Panc1 (cell line): ENCODE data around the gene ZNF791. TPM values are rescaled to one million over a fixed set of nuclear protein-coding genes. Genes with fewer than 3 reads are reported as not detected.

Experiments
- ATAC-seq: fragments of 200-7000 bp; cut with Tn5 transposase; 2 replicates; pipeline ENCODE4 v1.9.1; 2020; ENCODE audit warnings: mild to moderate bottlenecking, moderate library complexity
- BruUV-seq: library from RNA; stranded (reverse); fragments of 400-500 nt; replicated peaks from 2 replicates; lab custom pipeline; 2021; lab: Mats Ljungman, UMichigan
- CTCF ChIA-PET: fragments of 300-600 bp; sonication (Branson Sonifier 250); formaldehyde crosslinking; loops from one replicate; lab custom pipeline; 2022; ENCODE audit warnings: antibody characterized with exemption; lab: Charles Lee
- POLR2A ChIA-PET: fragments of 300-600 bp; sonication (Branson Sonifier 250); formaldehyde crosslinking; loops from one replicate; lab custom pipeline; 2022; ENCODE audit warnings: antibody characterized with exemption; lab: Charles Lee
- DNase-seq: peaks from one replicate; pipeline ENCODE4 v3.0.0-alpha.2; 2010; ENCODE audit warnings: low read depth, low spot score
- H3K27ac ChIP-seq: 2 replicates; pipeline ENCODE4 v1.5.1; 2011; ENCODE audit warnings: mild to moderate bottlenecking, low read length, inconsistent platforms
- H3K27me3 ChIP-seq: fragments of 200-500 bp; sonication (Bioruptor generic); 2 replicates; pipeline ENCODE4 v1.6.0; 2014; ENCODE audit warnings: low read length, inconsistent platforms; ENCODE audit not compliant: control insufficient read depth, insufficient read depth
- H3K36me3 ChIP-seq: fragments of 200-500 bp; sonication (Bioruptor generic); 2 replicates; pipeline ENCODE4 v1.5.1; 2014; ENCODE audit warnings: inconsistent platforms, mild to moderate bottlenecking, low read length, moderate library complexity; ENCODE audit not compliant: control insufficient read depth, insufficient read depth
- H3K4me1 ChIP-seq: 2 replicates; pipeline ENCODE4 v1.5.1; 2011; ENCODE audit warnings: inconsistent platforms, mild to moderate bottlenecking, low read length, moderate library complexity; ENCODE audit not compliant: control insufficient read depth, insufficient read depth
- H3K4me3 ChIP-seq, 2 experiments: 2 replicates each; pipeline ENCODE4 v1.5.1; 2011 to 2012; ENCODE audit warnings: low read depth in 2 of 2, low read length in 2 of 2, mild to moderate bottlenecking in 2 of 2, inconsistent platforms in 1 of 2, moderate library complexity in 1 of 2
- H3K9me3 ChIP-seq: fragments of 200-500 bp; sonication (Bioruptor generic); 2 replicates; pipeline ENCODE4 v1.5.1; 2014; ENCODE audit warnings: low read depth, mild to moderate bottlenecking, inconsistent platforms, low read length, moderate library complexity; ENCODE audit not compliant: control insufficient read depth, insufficient read depth
- POLR2AphosphoS5 ChIP-seq: IDR thresholded peaks from 2 replicates; pipeline ENCODE4 v1.6.1; 2012; ENCODE audit warnings: mild to moderate bottlenecking, low read depth, low read length, moderate library complexity
- SIN3A ChIP-seq: IDR thresholded peaks from 2 replicates; pipeline ENCODE4 v1.6.1; 2012; ENCODE audit warnings: low read depth, mild to moderate bottlenecking, low read length, moderate library complexity, borderline replicate concordance; ENCODE audit not compliant: insufficient read depth
- TCF7L2 ChIP-seq: IDR thresholded peaks from 2 replicates; pipeline ENCODE4 v1.6.1; 2011; ENCODE audit warnings: mild to moderate bottlenecking, low read depth, low read length, inconsistent platforms
- in situ Hi-C: cut with HindIII; loops from 2 replicates; pipeline ENCODE4 v1.10.0; 2016; ENCODE audit warnings: low sequenced_read_pairs, low pct_unique_long_range_greater_than_20kb
- intact Hi-C: fragments of 100-400 bp; cut with micrococcal nuclease; formaldehyde crosslinking; loops from one replicate; pipeline ENCODE4 v1.10.0; 2022; ENCODE audit not compliant: unreplicated experiment
- total RNA-seq: library from RNA; stranded (reverse); gene quantifications from one replicate; pipeline ENCODE4 v1.2.1, GENCODE V29; 2021; ENCODE audit not compliant: unreplicated experiment
- TF ChIP-seq, protein P1 (sequence below), 2 experiments: IDR thresholded peaks; 2 replicates each; pipeline ENCODE4 v1.6.1; 2011 to 2012; ENCODE audit warnings: low read depth in 2 of 2, control low read depth in 1 of 2, low read length in 1 of 2, mild to moderate bottlenecking in 1 of 2, moderate library complexity in 1 of 2; ENCODE audit not compliant: insufficient read depth in 1 of 2
- TF ChIP-seq, protein P2 (sequence below): fragments of 450-650 bp; IDR thresholded peaks from 2 replicates; pipeline ENCODE4 v1.5.1; 2017; ENCODE audit warnings: mild to moderate bottlenecking

ZNF791 gene
- total RNA-seq, 1 experiment from 2014 or later, result 19.0 TPM

DNA sequence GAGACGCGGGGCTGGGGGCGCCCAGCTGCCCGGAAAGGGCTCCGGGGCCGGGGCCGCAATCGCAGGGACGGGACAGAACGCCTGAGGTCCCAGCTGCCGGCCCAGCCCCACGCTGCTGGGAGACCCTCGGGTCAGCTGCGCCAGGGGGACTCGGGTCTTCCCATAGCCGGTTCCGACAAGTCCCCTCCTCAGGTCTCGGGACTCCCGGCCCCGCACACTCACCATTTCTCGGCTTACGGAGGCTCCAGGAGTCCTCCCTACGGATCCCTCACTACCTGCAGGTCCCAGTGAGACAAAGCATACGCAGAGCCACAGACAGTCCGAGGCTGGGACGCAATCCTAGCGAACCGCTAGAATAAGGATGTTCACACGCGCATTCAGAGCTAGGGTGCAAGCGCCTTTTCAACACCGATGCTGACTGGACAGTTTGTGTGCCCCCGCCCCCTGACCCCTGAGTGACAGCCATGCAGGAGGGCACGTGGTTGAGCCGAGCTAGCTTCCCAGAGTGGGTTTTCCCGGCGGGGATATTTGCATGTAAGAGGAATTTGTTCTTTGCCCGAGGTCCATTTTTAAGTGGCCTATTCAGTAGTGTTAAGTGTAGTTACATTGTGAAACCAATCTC is 13.7 kb upstream of the ZNF791 start:
- POLR2A ChIA-PET, result no interaction called here
- CTCF ChIA-PET, result no interaction called here
- Histone ChIP-seq H3K4me1 (no peaks in the 10 kb centered on the region), H3K27me3 (no peaks in the 10 kb centered on the region), H3K27ac (no peak overlapping the region), H3K36me3 (no peaks in the 10 kb centered on the region), H3K4me3 (no peak overlapping the region), H3K9me3 (no peaks in the 10 kb centered on the region)
- DNase-seq (no peak), ATAC-seq (no peak)
- no TSS peak for BruUV-seq
- intact Hi-C loops (no loop called here), in situ Hi-C loops (no loop called here)
- no peak for TF ChIP-seq TCF7L2
- no peak for TF ChIP-seq SIN3A
- TF ChIP-seq, protein P1, sequence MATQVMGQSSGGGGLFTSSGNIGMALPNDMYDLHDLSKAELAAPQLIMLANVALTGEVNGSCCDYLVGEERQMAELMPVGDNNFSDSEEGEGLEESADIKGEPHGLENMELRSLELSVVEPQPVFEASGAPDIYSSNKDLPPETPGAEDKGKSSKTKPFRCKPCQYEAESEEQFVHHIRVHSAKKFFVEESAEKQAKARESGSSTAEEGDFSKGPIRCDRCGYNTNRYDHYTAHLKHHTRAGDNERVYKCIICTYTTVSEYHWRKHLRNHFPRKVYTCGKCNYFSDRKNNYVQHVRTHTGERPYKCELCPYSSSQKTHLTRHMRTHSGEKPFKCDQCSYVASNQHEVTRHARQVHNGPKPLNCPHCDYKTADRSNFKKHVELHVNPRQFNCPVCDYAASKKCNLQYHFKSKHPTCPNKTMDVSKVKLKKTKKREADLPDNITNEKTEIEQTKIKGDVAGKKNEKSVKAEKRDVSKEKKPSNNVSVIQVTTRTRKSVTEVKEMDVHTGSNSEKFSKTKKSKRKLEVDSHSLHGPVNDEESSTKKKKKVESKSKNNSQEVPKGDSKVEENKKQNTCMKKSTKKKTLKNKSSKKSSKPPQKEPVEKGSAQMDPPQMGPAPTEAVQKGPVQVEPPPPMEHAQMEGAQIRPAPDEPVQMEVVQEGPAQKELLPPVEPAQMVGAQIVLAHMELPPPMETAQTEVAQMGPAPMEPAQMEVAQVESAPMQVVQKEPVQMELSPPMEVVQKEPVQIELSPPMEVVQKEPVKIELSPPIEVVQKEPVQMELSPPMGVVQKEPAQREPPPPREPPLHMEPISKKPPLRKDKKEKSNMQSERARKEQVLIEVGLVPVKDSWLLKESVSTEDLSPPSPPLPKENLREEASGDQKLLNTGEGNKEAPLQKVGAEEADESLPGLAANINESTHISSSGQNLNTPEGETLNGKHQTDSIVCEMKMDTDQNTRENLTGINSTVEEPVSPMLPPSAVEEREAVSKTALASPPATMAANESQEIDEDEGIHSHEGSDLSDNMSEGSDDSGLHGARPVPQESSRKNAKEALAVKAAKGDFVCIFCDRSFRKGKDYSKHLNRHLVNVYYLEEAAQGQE (IDR thresholded peaks at IDR 0.05; ENCODE audit: insufficient read depth in 1 of 2, low read depth in 2 of 2, low read length in 1 of 2), result no peak
- TF ChIP-seq, protein P2, sequence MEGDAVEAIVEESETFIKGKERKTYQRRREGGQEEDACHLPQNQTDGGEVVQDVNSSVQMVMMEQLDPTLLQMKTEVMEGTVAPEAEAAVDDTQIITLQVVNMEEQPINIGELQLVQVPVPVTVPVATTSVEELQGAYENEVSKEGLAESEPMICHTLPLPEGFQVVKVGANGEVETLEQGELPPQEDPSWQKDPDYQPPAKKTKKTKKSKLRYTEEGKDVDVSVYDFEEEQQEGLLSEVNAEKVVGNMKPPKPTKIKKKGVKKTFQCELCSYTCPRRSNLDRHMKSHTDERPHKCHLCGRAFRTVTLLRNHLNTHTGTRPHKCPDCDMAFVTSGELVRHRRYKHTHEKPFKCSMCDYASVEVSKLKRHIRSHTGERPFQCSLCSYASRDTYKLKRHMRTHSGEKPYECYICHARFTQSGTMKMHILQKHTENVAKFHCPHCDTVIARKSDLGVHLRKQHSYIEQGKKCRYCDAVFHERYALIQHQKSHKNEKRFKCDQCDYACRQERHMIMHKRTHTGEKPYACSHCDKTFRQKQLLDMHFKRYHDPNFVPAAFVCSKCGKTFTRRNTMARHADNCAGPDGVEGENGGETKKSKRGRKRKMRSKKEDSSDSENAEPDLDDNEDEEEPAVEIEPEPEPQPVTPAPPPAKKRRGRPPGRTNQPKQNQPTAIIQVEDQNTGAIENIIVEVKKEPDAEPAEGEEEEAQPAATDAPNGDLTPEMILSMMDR, result no peak
- TF ChIP-seq POLR2AphosphoS5, result no peak

DNA sequence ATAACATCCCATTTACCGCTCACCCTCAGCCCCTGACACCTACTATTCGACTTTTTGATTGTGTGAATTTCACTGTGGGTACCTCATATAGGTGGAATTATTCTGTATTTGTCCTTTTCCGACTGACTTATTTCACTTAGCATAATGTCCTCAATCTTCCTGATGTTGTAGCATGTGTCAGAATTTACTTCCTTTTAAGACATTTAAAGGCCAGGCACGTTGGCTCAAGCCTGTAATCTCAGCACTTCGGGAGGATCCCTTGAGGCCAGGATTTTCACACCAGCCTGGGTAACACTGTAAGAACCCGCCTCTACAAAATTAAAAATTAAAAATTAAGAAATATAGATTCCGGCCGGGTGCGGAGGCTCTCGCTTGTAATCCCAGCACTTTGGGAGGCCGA is 13.1 kb upstream of the ZNF791 start:
- no TSS peak for BruUV-seq
- DNase-seq, result no peak
- CTCF ChIA-PET, result no interaction called here

More for the DNA sequence above, 13.1 kb upstream of the ZNF791 start:
- Histone ChIP-seq H3K9me3 (no peaks in the 10 kb centered on the region), H3K36me3 (no peaks in the 10 kb centered on the region), H3K4me3 (no peak overlapping the region), H3K27ac (no peak overlapping the region), H3K4me1 (no peaks in the 10 kb centered on the region), H3K27me3 (no peaks in the 10 kb centered on the region)
- no peak for ATAC-seq
- intact Hi-C loops, result no loop called here
- in situ Hi-C loops, result no loop called here
- TF ChIP-seq, protein P1 (IDR thresholded peaks at IDR 0.05; ENCODE audit: insufficient read depth in 1 of 2, low read depth in 2 of 2, low read length in 1 of 2), result no peak
- TF ChIP-seq POLR2AphosphoS5 (no peak), TCF7L2 (no peak), SIN3A (no peak)
- TF ChIP-seq, protein P2, result no peak
- POLR2A ChIA-PET, result no interaction called here
